Breast epithelium (tissue), 4 donors: ENCODE results near the gene AKR1C4. TPM values are rescaled to one million over a fixed set of nuclear protein-coding genes. Genes with fewer than 3 reads are reported as not detected.

Experiments
- DNase-seq, 2 donors: peaks; one replicate each; pipeline ENCODE4 v3.0.0-alpha.2; 2019; ENCODE audit warnings: low spot score in 2 of 2
- H3K27ac ChIP-seq, 2 donors: fragments of 200-600 bp; sonication (generic) in 1 of 2; one replicate each; pipeline ENCODE4 v1.5.1; 2016 to 2019; ENCODE audit warnings: mild to moderate bottlenecking in 1 of 2
- H3K27me3 ChIP-seq, 2 donors: fragments of 200-600 bp; sonication (generic) in 1 of 2; one replicate each; pipeline versions ENCODE4 v1.5.1 to v1.6.0; 2017 to 2019; ENCODE audit warnings: control low read depth in 1 of 2, mild to moderate bottlenecking in 1 of 2
- H3K36me3 ChIP-seq: fragments of 200-600 bp; one replicate; pipeline ENCODE4 v1.5.1; 2019
- H3K4me1 ChIP-seq, 2 donors: fragments of 200-600 bp; sonication (generic); one replicate each; pipeline ENCODE4 v1.5.1; 2016 to 2019; ENCODE audit warnings: control low read depth in 1 of 2
- H3K4me3 ChIP-seq, 3 donors: fragments of 200-600 bp; sonication (generic); 1 replicate in 2 of 3; 2 replicates in 1 of 3; pipeline ENCODE4 v1.5.1; 2016 to 2019; ENCODE audit warnings: mild to moderate bottlenecking in 3 of 3, moderate library complexity in 2 of 3
- H3K9me3 ChIP-seq, 2 donors: fragments of 200-600 bp; sonication (generic) in 1 of 2; one replicate each; pipeline ENCODE4 v1.5.1; 2016 to 2019; ENCODE audit warnings: control low read depth in 1 of 2
- CTCF ChIP-seq, 3 donors: fragments of 450-650 bp; IDR thresholded peaks; one replicate each; pipeline ENCODE4 v1.5.1; 2016 to 2017; ENCODE audit warnings: antibody characterized with exemption in 3 of 3, mild to moderate bottlenecking in 3 of 3, moderate library complexity in 3 of 3
- POLR2A ChIP-seq: fragments of 450-650 bp; IDR thresholded peaks from one replicate; pipeline ENCODE4 v1.6.1; 2016; ENCODE audit warnings: antibody characterized with exemption, mild to moderate bottlenecking, moderate library complexity
- POLR2AphosphoS5 ChIP-seq, 3 donors: sonication (generic); formaldehyde crosslinking; IDR thresholded peaks; one replicate each; pipeline ENCODE4 v1.6.1; 2017; ENCODE audit warnings: antibody characterized with exemption in 3 of 3
- intact Hi-C: fragments of 100-400 bp; cut with DNase I; formaldehyde crosslinking; loops from one replicate; pipeline ENCODE4 v1.15.1; 2023; ENCODE audit warnings: low total_unique reads
- total RNA-seq, 3 donors: library from RNA; depleted of rRNA; stranded (reverse); fragments of >200 nt; gene quantifications; one replicate each; pipeline ENCODE4 v1.1.0, GENCODE V29; 2016

The AKR1C4 gene
- not detected for total RNA-seq

GRCh38 chr10:5196702-5197113 lies at the start of gene AKR1C4:
Gene AKR1C4 (plus strand): TSS chr10:5196837. CDS start chr10:5196868, 31 bp downstream.
- H3K27me3 ChIP-seq, result no peaks in the 10 kb centered on the region
- H3K4me3 ChIP-seq, result no peak within 1 kb of the TSS
- H3K4me1 ChIP-seq, result no peaks in the 10 kb centered on the region
- no peak within 1 kb of the TSS for H3K27ac ChIP-seq
- TF ChIP-seq POLR2A (no peak), POLR2AphosphoS5 (IDR thresholded peaks at IDR 0.05) (no peak), CTCF (IDR thresholded peaks at IDR 0.05) (no peak)
- intact Hi-C loops, result no loop called here
- no peaks in the 10 kb centered on the region for H3K36me3 ChIP-seq
- H3K9me3 ChIP-seq, result peaks cover 0 to 10% of the 10 kb centered on the region in 2 donors
- no peak for DNase-seq

DNA sequence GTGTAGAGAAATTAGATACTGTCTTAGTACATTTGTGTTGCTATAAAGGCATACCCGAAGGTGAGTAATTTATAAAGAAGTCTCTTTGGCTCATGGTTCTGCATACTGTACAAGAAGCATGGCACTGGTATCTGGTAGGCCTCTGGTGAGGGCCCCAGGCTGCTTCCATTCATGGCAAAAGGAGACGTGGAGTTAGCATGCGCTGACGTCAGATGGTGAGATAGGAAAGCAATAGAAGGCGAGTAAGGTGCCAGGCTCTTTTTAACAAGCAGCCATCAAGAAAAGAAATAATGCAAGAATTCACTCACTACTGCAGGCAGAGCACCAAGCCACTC lies 49.8 kb upstream of the AKR1C4 start:
- no peak overlapping the region for H3K4me3 ChIP-seq
- H3K9me3 ChIP-seq, result peaks cover 0 to 10% of the 10 kb centered on the region in 2 donors
- no peaks in the 10 kb centered on the region for H3K4me1 ChIP-seq
- no peak for DNase-seq
- intact Hi-C loops, result no loop called here
- no peaks in the 10 kb centered on the region for H3K27me3 ChIP-seq
- no peak overlapping the region for H3K27ac ChIP-seq
- TF ChIP-seq CTCF (IDR thresholded peaks at IDR 0.05) (no peak), POLR2AphosphoS5 (IDR thresholded peaks at IDR 0.05) (no peak), POLR2A (no peak)
- H3K36me3 ChIP-seq, result no peaks in the 10 kb centered on the region

DNA sequence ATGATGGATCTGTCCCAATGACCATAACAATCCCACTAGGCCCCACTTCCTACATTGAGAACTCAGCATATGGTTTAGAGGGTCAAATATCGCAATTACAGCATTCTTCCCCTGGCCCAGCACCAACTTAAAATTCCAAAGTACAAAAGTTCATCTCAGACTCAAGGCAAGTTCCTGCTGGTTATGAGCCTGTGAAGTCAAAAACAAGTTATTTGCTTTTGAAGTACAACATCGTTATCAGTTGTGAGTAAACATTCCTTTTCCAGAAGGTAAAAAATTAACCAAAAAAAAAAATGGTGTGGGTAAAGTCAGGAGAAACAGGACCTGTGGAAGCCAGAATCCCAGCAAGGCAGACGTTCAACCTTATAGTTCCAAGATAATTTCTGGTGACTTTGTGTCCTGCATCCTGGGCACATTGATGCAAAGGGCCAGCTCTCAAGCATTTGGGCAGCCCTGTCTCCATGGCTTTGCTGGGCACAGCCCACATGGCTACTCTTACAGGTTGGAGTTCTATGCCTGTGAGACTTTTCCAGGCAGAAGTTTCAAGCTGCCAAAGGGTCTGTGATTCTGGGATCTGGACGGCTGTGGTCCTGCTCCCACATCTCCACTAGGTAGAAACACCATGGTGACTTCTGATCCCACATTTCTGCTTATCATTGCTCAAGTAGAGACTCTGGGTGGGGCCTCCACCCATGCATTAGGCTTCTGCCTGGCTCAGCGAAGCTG lies 49.2 kb upstream of the AKR1C4 start:
- no peak overlapping the region for H3K27ac ChIP-seq
- intact Hi-C loops, result no loop called here

DNA sequence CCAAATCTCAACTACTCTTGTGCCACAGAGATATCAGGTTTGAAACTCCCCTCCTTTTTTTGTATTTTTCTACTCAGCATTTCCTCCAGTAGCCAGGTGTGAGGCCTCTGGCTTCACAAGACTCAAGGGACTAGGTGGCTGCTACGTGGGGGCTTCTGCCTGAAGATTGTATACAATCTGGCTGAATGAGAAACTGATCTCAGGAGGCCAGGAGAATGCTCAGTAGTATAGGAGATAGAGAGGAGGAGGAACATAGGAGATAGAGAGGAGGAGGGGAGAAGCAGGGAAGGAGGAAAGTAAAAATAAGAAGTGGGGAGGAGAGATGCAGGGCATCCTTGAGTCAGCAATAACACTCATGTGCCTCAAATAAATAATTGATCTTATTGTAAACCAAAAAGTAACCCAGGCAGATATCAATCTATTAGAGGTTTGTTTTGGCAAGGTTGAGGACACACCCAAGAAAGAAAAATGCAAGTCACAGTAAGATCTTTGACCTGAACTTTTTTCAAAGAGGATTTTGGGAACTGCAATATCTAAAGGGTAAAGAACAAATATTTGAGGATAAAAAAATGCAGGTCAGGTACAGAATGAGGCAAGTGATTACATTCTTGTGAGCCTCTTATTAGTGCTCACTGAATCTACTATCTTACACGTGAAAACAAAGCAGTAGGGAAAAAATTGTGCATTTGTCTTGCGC lies 48.5 kb upstream of the AKR1C4 start:
- no peak overlapping the region for H3K27ac ChIP-seq
- H3K36me3 ChIP-seq, result no peaks in the 10 kb centered on the region
- TF ChIP-seq POLR2AphosphoS5 (IDR thresholded peaks at IDR 0.05) (no peak), POLR2A (no peak), CTCF (IDR thresholded peaks at IDR 0.05) (no peak)
- no peak for DNase-seq
- no peaks in the 10 kb centered on the region for H3K27me3 ChIP-seq
- H3K4me3 ChIP-seq, result no peak overlapping the region
- intact Hi-C loops, result no loop called here
- H3K4me1 ChIP-seq, result no peaks in the 10 kb centered on the region
- H3K9me3 ChIP-seq, result peaks cover 0 to 10% of the 10 kb centered on the region in 2 donors

More for the DNA sequence above, 49.2 kb upstream of the AKR1C4 start:
- TF ChIP-seq CTCF (IDR thresholded peaks at IDR 0.05), result no peak
- no peak for TF ChIP-seq POLR2A
- no peak for TF ChIP-seq POLR2AphosphoS5 (IDR thresholded peaks at IDR 0.05)
- H3K36me3 ChIP-seq, result no peaks in the 10 kb centered on the region
- peaks cover 0 to 10% of the 10 kb centered on the region in 2 donors for H3K9me3 ChIP-seq
- no peak for DNase-seq
- no peaks in the 10 kb centered on the region for H3K4me1 ChIP-seq
- H3K4me3 ChIP-seq, result no peak overlapping the region
- no peaks in the 10 kb centered on the region for H3K27me3 ChIP-seq

GRCh38 chr10:5148678-5149032 lies 48.0 kb upstream of the AKR1C4 start:
- intact Hi-C loops, result no loop called here
- H3K9me3 ChIP-seq, result peaks cover 0 to 10% of the 10 kb centered on the region in 2 donors
- H3K4me3 ChIP-seq, result no peak overlapping the region
- no peaks in the 10 kb centered on the region for H3K27me3 ChIP-seq
- no peak for TF ChIP-seq POLR2A
- TF ChIP-seq CTCF (IDR thresholded peaks at IDR 0.05), result no peak
- TF ChIP-seq POLR2AphosphoS5 (IDR thresholded peaks at IDR 0.05), result no peak
- no peak for DNase-seq
- H3K36me3 ChIP-seq, result no peaks in the 10 kb centered on the region
- no peaks in the 10 kb centered on the region for H3K4me1 ChIP-seq
- H3K27ac ChIP-seq, result no peak overlapping the region
